ENCODE measurements around the gene ACTL10. TPM values are rescaled to one million over a fixed set of nuclear protein-coding genes. Genes with fewer than 3 reads are reported as not detected.

ACTL10 gene
- total RNA-seq, 1 donor from 2014 or later, result 2.8 TPM

DNA sequence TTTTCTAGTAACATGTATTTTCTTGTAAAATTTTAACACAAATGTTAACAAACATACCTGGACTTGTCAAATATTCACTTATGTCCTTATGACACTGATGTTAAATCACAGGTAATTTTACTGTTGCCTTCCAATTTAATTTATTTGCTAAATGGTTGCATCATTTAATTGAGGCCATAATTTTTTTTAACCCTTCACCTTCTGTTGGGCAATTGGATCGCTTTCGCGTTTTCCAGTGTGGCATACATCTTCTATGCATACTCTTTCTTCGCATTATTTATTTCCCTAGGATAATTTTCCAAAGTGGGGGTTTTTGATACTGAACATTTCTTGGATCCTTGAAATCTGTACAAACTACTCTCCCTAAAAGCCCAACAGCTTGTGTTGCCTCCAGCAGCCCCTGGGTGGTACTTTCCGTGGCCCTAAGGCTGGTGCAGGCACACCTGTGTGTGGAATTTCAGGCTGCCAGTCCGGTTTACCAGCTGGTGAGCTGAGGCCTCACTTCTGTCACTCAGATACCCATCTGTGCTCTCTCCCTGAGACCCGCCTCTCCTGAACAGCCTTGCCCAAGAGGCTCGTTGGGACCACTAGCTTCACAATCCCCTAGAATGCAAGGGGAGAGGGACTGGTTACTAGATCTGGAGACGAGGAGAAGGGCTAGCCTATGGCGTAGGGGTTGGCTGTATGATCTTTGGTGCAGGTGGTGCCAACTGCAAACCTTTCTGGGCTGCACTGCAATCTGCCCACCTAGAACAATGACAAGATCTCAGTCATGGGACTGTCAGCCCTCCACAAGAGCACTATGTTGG lies 15.8 kb upstream of the ACTL10 start:
- Mint-ChIP-seq H3K9me3 (no peaks in the 10 kb centered on the region), H3K27ac (no peak overlapping the region)
- CTCF ChIA-PET, result interaction anchor here (3.1 kb wide), 1 partner anchor 16 kb away, joined by 21 read pairs; the partner anchor contains the start of gene ACTL10

DNA sequence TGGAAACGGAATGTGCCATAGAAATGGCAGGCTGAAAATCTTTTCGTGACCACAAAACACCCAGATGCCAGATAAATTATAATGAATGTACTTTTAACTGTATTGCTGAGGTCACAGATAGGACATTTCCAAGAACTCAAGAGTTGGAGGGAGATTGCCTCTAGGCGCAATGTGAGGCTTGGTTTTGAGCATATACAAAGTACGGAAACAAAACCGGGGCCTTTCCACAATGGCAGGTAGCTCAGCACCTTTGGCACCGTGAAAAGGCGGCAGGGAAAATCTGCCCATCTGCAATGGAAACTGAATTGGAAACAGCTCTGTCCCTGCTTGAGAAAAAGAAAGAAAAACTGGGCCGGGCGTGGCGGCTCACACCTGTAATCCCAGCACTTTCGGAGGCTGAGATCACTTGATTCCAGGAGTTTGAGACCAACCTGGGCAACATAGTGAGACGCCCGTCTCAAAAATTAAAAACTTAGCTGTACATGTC lies 15.1 kb upstream of the ACTL10 start:
- Mint-ChIP-seq H3K27me3 (no peaks in the 10 kb centered on the region), H3K4me1 (peaks cover 17% of the 10 kb centered on the region), H3K9me3 (no peaks in the 10 kb centered on the region), H3K4me3 (no peak overlapping the region), H3K27ac (no peak overlapping the region), H3K36me3 (ENCODE audit: low read depth) (no peaks in the 10 kb centered on the region)
- ChIA-PET CTCF (interaction anchor here (3.1 kb wide), 1 partner anchor 16 kb away, joined by 21 read pairs; the partner anchor contains the start of gene ACTL10), POLR2A (no interaction called here)
- intact Hi-C loops (cut with micrococcal nuclease), result no loop called here
- TF ChIP-seq, protein P1, sequence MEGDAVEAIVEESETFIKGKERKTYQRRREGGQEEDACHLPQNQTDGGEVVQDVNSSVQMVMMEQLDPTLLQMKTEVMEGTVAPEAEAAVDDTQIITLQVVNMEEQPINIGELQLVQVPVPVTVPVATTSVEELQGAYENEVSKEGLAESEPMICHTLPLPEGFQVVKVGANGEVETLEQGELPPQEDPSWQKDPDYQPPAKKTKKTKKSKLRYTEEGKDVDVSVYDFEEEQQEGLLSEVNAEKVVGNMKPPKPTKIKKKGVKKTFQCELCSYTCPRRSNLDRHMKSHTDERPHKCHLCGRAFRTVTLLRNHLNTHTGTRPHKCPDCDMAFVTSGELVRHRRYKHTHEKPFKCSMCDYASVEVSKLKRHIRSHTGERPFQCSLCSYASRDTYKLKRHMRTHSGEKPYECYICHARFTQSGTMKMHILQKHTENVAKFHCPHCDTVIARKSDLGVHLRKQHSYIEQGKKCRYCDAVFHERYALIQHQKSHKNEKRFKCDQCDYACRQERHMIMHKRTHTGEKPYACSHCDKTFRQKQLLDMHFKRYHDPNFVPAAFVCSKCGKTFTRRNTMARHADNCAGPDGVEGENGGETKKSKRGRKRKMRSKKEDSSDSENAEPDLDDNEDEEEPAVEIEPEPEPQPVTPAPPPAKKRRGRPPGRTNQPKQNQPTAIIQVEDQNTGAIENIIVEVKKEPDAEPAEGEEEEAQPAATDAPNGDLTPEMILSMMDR (IDR thresholded peaks at IDR 0.05), result no peak
- ATAC-seq (ENCODE audit: low read depth), result no peak
- DNase-seq, result no peak

More for the DNA sequence above, 15.8 kb upstream of the ACTL10 start:
- DNase-seq (no peak), ATAC-seq (ENCODE audit: low read depth) (no peak)
- TF ChIP-seq, protein P1 (IDR thresholded peaks at IDR 0.05), result no peak
- intact Hi-C loops (cut with micrococcal nuclease), result no loop called here
- Mint-ChIP-seq H3K27me3 (no peaks in the 10 kb centered on the region), H3K4me1 (peaks cover 17% of the 10 kb centered on the region), H3K4me3 (no peak overlapping the region), H3K36me3 (ENCODE audit: low read depth) (peaks cover 4% of the 10 kb centered on the region)
- POLR2A ChIA-PET, result no interaction called here

DNA sequence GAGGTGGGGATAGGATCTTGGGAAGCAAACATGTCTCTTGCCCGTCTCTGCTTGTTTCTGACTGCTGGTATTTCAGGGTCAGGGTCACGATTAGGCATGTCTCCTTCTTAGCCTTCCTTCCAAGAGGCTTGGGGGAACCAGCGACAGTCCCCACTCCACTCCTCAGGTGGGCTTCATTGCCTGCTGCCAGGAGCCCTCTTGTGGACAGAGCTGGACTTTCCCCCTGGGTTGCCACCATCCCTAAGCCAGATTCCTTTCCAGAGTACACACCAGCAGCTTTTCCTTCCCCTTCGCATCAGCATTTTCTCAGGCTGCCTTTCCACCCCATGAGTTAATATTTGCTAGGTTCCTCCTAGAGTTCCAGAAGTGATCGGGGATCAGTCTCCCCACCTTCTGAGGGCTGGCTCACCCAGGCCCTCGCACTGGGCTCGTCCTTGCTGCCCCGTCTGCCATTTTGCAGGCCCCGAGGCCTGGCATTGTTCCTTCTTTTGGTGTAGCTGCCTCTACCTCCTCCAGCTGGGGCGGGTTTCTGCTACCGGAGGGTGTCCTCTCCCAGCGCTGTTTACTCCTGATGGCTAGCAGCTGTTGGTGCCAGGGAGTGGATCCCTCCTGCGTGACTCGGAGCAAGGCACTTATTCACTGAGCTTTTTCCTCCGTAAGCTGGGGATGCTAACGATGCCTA lies 13.4 kb upstream of the ACTL10 start:
- CTCF ChIA-PET, result interaction anchor here (1.0 to 3.1 kb wide), 8 partner anchors 10 to 208 kb away, joined by 3 to 21 read pairs (median 6); partner anchors contain the start of genes ACTL10 and C20orf144
- intact Hi-C loops (cut with micrococcal nuclease), result loop anchor here (1.0 kb wide), 1 partner anchor 196 kb away; no protein-coding TSS in a partner anchor
- Mint-ChIP-seq H3K36me3 (ENCODE audit: low read depth) (no peaks in the 10 kb centered on the region), H3K27ac (peak overlapping the region; percentile 18), H3K4me1 (peaks cover 11% of the 10 kb centered on the region), H3K27me3 (no peaks in the 10 kb centered on the region), H3K4me3 (no peak overlapping the region), H3K9me3 (no peaks in the 10 kb centered on the region)
- no peak for DNase-seq
- TF ChIP-seq, protein P1 (IDR thresholded peaks at IDR 0.05), result no peak
- ATAC-seq (ENCODE audit: low read depth), result peak; percentile 88
- POLR2A ChIA-PET, result interaction anchor here (0.6 to 1.0 kb wide), 2 partner anchors 13 to 196 kb away, joined by 3 to 4 read pairs; partner anchors contain the start of gene ACTL10

DNA sequence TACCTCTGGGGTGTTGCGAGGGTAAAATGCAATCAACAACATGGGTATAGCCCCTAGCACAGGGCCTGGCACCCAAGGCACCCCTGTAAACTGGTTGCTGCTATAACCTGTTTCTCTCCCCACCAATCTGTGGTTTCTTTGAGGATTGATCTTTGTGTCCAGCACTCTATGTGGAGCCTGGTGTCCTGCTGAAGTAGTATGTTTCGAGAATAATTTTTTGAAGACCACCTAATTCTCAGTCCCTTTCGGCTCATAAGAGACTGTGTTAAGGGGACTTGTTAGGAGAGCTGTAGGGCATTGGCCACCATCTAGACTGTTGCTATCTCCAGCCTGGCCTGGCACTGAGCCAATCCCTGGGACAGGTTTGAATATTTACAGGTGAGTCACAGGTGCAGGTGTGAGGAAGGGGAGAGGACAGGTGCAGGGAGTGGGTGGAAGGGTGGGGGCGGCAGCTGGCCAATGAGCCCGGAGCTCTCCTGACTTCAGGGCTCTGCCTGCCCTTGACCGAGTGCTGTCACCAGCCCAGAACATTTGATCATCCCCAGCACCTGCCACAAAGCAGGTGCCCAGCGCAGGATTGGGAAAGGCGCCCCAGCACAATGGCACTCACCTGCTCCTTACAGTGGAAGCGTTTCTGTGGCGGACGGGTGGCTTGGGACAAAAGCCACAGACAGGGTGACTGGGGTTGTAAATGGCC lies 12.7 kb upstream of the ACTL10 start:
- ATAC-seq (ENCODE audit: low read depth), result no peak
- POLR2A ChIA-PET, result interaction anchor here (1.0 kb wide), 1 partner anchor 196 kb away, joined by 4 read pairs; no protein-coding TSS in a partner anchor

More for the DNA sequence above, 12.7 kb upstream of the ACTL10 start:
- no peaks in the 10 kb centered on the region for H3K9me3 Mint-ChIP-seq
- peaks cover 11% of the 10 kb centered on the region for H3K4me1 Mint-ChIP-seq
- no peaks in the 10 kb centered on the region for H3K27me3 Mint-ChIP-seq
- TF ChIP-seq, protein P1 (IDR thresholded peaks at IDR 0.05), result no peak
- CTCF ChIA-PET, result interaction anchor here (1.0 to 3.1 kb wide), 8 partner anchors 9 to 209 kb away, joined by 3 to 21 read pairs (median 6); partner anchors contain the start of genes ACTL10 and C20orf144
- H3K27ac Mint-ChIP-seq, result no peak overlapping the region
- intact Hi-C loops (cut with micrococcal nuclease), result loop anchor here (1.0 kb wide), 1 partner anchor 197 kb away; no protein-coding TSS in a partner anchor
- H3K36me3 Mint-ChIP-seq (ENCODE audit: low read depth), result no peaks in the 10 kb centered on the region
- DNase-seq, result no peak
- no peak overlapping the region for H3K4me3 Mint-ChIP-seq
